RWPE2 (cell line): ENCODE measurements around the gene USF2.
A peak's percentile ranks its signal among the peaks of the same experiment; 100 is the strongest.

Source experiments
- ATAC-seq: fragments of 200-7000 bp; cut with Tn5 transposase; 3 replicates; pipeline ENCODE4 v1.9.1; 2021; ENCODE audit warnings: low read depth
- DNase-seq: peaks from one replicate; pipeline ENCODE4 v3.0.0-alpha.2; 2020; ENCODE audit warnings: low spot score
- H3K27ac ChIP-seq: fragments of 450-650 bp; 2 replicates; pipeline ENCODE4 v1.5.1; 2017; ENCODE audit warnings: mild to moderate bottlenecking; ENCODE audit not compliant: poor library complexity, severe bottlenecking
- H3K27me3 ChIP-seq: fragments of 250-450 bp; sonication (Bioruptor Pico); 2 replicates; pipeline ENCODE4 v1.5.1; 2021; ENCODE audit warnings: mild to moderate bottlenecking, moderate library complexity; ENCODE audit not compliant: insufficient read depth, poor library complexity, severe bottlenecking
- H3K36me3 ChIP-seq: fragments of 250-450 bp; sonication (Bioruptor Pico); 2 replicates; pipeline ENCODE4 v1.5.1; 2020; ENCODE audit warnings: low read depth, mild to moderate bottlenecking, moderate library complexity
- H3K4me1 ChIP-seq: fragments of 250-450 bp; sonication (Bioruptor Pico); 2 replicates; pipeline ENCODE4 v1.5.1; 2021; ENCODE audit warnings: mild to moderate bottlenecking, moderate library complexity; ENCODE audit not compliant: insufficient read depth, poor library complexity, severe bottlenecking
- H3K4me3 ChIP-seq: fragments of 250-450 bp; sonication (Bioruptor Pico); 2 replicates; pipeline ENCODE4 v1.5.1; 2021; ENCODE audit warnings: mild to moderate bottlenecking, moderate library complexity; ENCODE audit not compliant: severe bottlenecking
- H3K9me3 ChIP-seq: fragments of 250-450 bp; sonication (Bioruptor Pico); 2 replicates; pipeline ENCODE4 v1.5.1; 2021; ENCODE audit warnings: mild to moderate bottlenecking, moderate library complexity; ENCODE audit not compliant: severe bottlenecking
- CTCF ChIP-seq: fragments of 450-650 bp; IDR thresholded peaks from one replicate; pipeline ENCODE4 v1.5.1; 2017; ENCODE audit warnings: mild to moderate bottlenecking, moderate library complexity; ENCODE audit not compliant: poor library complexity, severe bottlenecking

USF2 gene

GRCh38 chr19:35302446-35302845 lies 33.7 kb downstream of the USF2 start:
- Histone ChIP-seq H3K4me3 (no peak overlapping the region), H3K27ac (no peak overlapping the region), H3K27me3 (no peaks in the 10 kb centered on the region), H3K36me3 (no peaks in the 10 kb centered on the region), H3K4me1 (no peaks in the 10 kb centered on the region), H3K9me3 (no peaks in the 10 kb centered on the region)
- no peak for TF ChIP-seq CTCF
- no peak for DNase-seq
- no peak for ATAC-seq

GRCh38 chr19:35303357-35303915 lies 34.7 kb downstream of the USF2 start:
- Histone ChIP-seq H3K9me3 (no peaks in the 10 kb centered on the region), H3K4me3 (no peak overlapping the region), H3K27ac (no peak overlapping the region), H3K27me3 (no peaks in the 10 kb centered on the region), H3K36me3 (no peaks in the 10 kb centered on the region), H3K4me1 (no peaks in the 10 kb centered on the region)
- ATAC-seq (no peak), DNase-seq (no peak)
- TF ChIP-seq CTCF, result no peak

GRCh38 chr19:35304036-35304435 lies 35.3 kb downstream of the USF2 start:
- no peak for ATAC-seq
- no peak for TF ChIP-seq CTCF
- no peak overlapping the region for H3K27ac ChIP-seq
- no peaks in the 10 kb centered on the region for H3K36me3 ChIP-seq
- no peaks in the 10 kb centered on the region for H3K4me1 ChIP-seq
- no peaks in the 10 kb centered on the region for H3K27me3 ChIP-seq
- no peak overlapping the region for H3K4me3 ChIP-seq
- no peak for DNase-seq
- no peaks in the 10 kb centered on the region for H3K9me3 ChIP-seq

- H3K36me3 ChIP-seq, result no peaks in the 10 kb centered on the region
- no peaks in the 10 kb centered on the region for H3K27me3 ChIP-seq
- no peaks in the 10 kb centered on the region for H3K4me1 ChIP-seq
- TF ChIP-seq CTCF, result no peak
- no peaks in the 10 kb centered on the region for H3K9me3 ChIP-seq
- no peak overlapping the region for H3K27ac ChIP-seq
- no peak for ATAC-seq
- no peak for DNase-seq
- no peak overlapping the region for H3K4me3 ChIP-seq
Observed at GRCh38 chr19:35305181-35305580, 36.4 kb downstream of the USF2 start.

- ATAC-seq, result peak; percentile 44; the same call in 2 of the 3 replicates
- H3K4me1 ChIP-seq, result no peaks in the 10 kb centered on the region
Observed at GRCh38 chr19:35306473-35307246, 37.9 kb downstream of the USF2 start.

More at GRCh38 chr19:35306473-35307246, 37.9 kb downstream of the USF2 start:
- no peaks in the 10 kb centered on the region for H3K27me3 ChIP-seq
- no peaks in the 10 kb centered on the region for H3K36me3 ChIP-seq
- no peaks in the 10 kb centered on the region for H3K9me3 ChIP-seq
- no peak overlapping the region for H3K4me3 ChIP-seq
- TF ChIP-seq CTCF, result peak; percentile 45
- no peak for DNase-seq
- H3K27ac ChIP-seq, result no peak overlapping the region
